ES-I3 (cell line): ENCODE results near the gene CASP5.

Experiments used
- H3K36me3 ChIP-seq: 2 replicates; pipeline ENCODE4 v1.6.1; 2013; ENCODE audit warnings: mild to moderate bottlenecking, low read length, control low read depth, moderate library complexity; ENCODE audit not compliant: insufficient read depth
- H3K4me1 ChIP-seq: 2 replicates; pipeline ENCODE4 v1.6.1; 2013; ENCODE audit warnings: mild to moderate bottlenecking, control low read depth, low read length; ENCODE audit not compliant: insufficient read depth
- H3K9ac ChIP-seq: 2 replicates; pipeline ENCODE4 v1.6.1; 2013; ENCODE audit warnings: low read depth, mild to moderate bottlenecking, low read length, moderate library complexity
- H3K9me3 ChIP-seq: 2 replicates; pipeline ENCODE4 v1.6.1; 2013; ENCODE audit warnings: mild to moderate bottlenecking, low read length, moderate library complexity; ENCODE audit not compliant: control insufficient read depth, insufficient read depth

CASP5 gene

GRCh38 chr11:104967534-104968354 lies 55.2 kb downstream of the CASP5 start:
- Histone ChIP-seq H3K4me1 (no peaks in the 10 kb centered on the region), H3K36me3 (no peaks in the 10 kb centered on the region), H3K9me3 (peaks cover 4% of the 10 kb centered on the region; the same call in 1 of the 2 replicates), H3K9ac (no peak overlapping the region)

GRCh38 chr11:104965735-104966134 lies 57.2 kb downstream of the CASP5 start:
- Histone ChIP-seq H3K9ac (no peak overlapping the region), H3K9me3 (peaks cover 4% of the 10 kb centered on the region), H3K4me1 (no peaks in the 10 kb centered on the region), H3K36me3 (no peaks in the 10 kb centered on the region)

- Histone ChIP-seq H3K4me1 (no peaks in the 10 kb centered on the region), H3K9me3 (peaks cover 4% of the 10 kb centered on the region), H3K9ac (no peak overlapping the region), H3K36me3 (no peaks in the 10 kb centered on the region)
Measured at GRCh38 chr11:104964247-104964646, 58.7 kb downstream of the CASP5 start.

- peaks cover 4% of the 10 kb centered on the region for H3K9me3 ChIP-seq
- H3K36me3 ChIP-seq = no peaks in the 10 kb centered on the region
- no peak overlapping the region for H3K9ac ChIP-seq
- no peaks in the 10 kb centered on the region for H3K4me1 ChIP-seq
Measured at GRCh38 chr11:104962852-104963251, 60.1 kb downstream of the CASP5 start.

GRCh38 chr11:104957280-104957679 lies 65.7 kb downstream of the CASP5 start:
- Histone ChIP-seq H3K9me3 (no peaks in the 10 kb centered on the region; the same call in 1 of the 2 replicates), H3K4me1 (no peaks in the 10 kb centered on the region), H3K36me3 (no peaks in the 10 kb centered on the region), H3K9ac (no peak overlapping the region)

GRCh38 chr11:104956528-104956927 lies 66.4 kb downstream of the CASP5 start:
- Histone ChIP-seq H3K9ac (no peak overlapping the region), H3K36me3 (no peaks in the 10 kb centered on the region), H3K4me1 (no peaks in the 10 kb centered on the region), H3K9me3 (no peaks in the 10 kb centered on the region)

GRCh38 chr11:104946907-104947306 lies 76.1 kb downstream of the CASP5 start:
- no peaks in the 10 kb centered on the region for H3K4me1 ChIP-seq
- H3K36me3 ChIP-seq = no peaks in the 10 kb centered on the region
- H3K9me3 ChIP-seq = no peaks in the 10 kb centered on the region
- H3K9ac ChIP-seq = no peak overlapping the region
